Measurements from ENCODE around the gene PLEKHG3. TPM values are rescaled to one million over a fixed set of nuclear protein-coding genes. Genes with fewer than 3 reads are reported as not detected.

PLEKHG3 gene
- total and polyA plus RNA-seq, 2 experiments from 2014 or later = 23.0 to 83.1 TPM

DNA sequence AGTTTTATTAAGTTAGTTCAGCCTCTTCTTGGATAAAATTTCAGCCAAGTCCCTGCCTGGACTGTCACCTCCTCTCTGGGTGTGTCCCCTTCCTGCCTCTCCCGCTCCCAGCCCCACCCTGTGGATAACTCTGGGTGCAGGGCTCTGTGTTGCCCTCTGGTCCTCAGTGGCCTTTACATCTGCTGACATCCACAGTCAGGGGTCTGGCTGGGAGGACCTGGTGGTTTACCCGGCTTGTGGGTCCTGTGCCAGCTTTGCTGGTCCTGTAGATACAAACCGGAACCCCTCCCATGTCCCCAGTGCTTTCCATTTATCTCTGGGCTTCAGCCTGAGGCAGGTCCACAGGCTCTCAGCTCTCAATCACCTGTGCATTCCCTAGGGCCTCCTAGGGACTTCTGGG, 28.9 kb upstream of the PLEKHG3 start:
- H3K27me3 ChIP-seq (ENCODE audit: insufficient read depth) = no peaks in the 10 kb centered on the region
- H3K4me3 ChIP-seq = no peak overlapping the region
- Mint-ChIP-seq H3K27me3 (ENCODE audit: insufficient read depth, low read depth, poor library complexity) (peaks cover 2% of the 10 kb centered on the region), H3K27ac (no peak overlapping the region), H3K4me1 (peaks cover 16% of the 10 kb centered on the region), H3K9me3 (no peaks in the 10 kb centered on the region), H3K36me3 (ENCODE audit: low read depth) (no peaks in the 10 kb centered on the region), H3K4me3 (no peak overlapping the region)
- H3K27ac ChIP-seq (ENCODE audit: low read depth) = no peak overlapping the region
- no peak overlapping the region for H3K4me2 ChIP-seq
- no peaks in the 10 kb centered on the region for H3K9me2 ChIP-seq (ENCODE audit: insufficient read depth)
- H2AFZ ChIP-seq = no peak overlapping the region
- ATAC-seq (no peak), DNase-seq (ENCODE audit: low spot score) (no peak)
- H3K4me1 ChIP-seq (ENCODE audit: insufficient read depth) = peaks cover 14% of the 10 kb centered on the region; the same call in 1 of the 2 replicates
- no peaks in the 10 kb centered on the region for H4K20me1 ChIP-seq (replicated peaks; ENCODE audit: insufficient read depth)
- TF ChIP-seq POLR2AphosphoS5 (IDR thresholded peaks at IDR 0.05; ENCODE audit: low read depth) = no peak
- no peak for TF ChIP-seq ZNF331 (CRISPR knock-in tag; IDR thresholded peaks at IDR 0.05; ENCODE audit: low read depth)
- TF ChIP-seq, protein P1, sequence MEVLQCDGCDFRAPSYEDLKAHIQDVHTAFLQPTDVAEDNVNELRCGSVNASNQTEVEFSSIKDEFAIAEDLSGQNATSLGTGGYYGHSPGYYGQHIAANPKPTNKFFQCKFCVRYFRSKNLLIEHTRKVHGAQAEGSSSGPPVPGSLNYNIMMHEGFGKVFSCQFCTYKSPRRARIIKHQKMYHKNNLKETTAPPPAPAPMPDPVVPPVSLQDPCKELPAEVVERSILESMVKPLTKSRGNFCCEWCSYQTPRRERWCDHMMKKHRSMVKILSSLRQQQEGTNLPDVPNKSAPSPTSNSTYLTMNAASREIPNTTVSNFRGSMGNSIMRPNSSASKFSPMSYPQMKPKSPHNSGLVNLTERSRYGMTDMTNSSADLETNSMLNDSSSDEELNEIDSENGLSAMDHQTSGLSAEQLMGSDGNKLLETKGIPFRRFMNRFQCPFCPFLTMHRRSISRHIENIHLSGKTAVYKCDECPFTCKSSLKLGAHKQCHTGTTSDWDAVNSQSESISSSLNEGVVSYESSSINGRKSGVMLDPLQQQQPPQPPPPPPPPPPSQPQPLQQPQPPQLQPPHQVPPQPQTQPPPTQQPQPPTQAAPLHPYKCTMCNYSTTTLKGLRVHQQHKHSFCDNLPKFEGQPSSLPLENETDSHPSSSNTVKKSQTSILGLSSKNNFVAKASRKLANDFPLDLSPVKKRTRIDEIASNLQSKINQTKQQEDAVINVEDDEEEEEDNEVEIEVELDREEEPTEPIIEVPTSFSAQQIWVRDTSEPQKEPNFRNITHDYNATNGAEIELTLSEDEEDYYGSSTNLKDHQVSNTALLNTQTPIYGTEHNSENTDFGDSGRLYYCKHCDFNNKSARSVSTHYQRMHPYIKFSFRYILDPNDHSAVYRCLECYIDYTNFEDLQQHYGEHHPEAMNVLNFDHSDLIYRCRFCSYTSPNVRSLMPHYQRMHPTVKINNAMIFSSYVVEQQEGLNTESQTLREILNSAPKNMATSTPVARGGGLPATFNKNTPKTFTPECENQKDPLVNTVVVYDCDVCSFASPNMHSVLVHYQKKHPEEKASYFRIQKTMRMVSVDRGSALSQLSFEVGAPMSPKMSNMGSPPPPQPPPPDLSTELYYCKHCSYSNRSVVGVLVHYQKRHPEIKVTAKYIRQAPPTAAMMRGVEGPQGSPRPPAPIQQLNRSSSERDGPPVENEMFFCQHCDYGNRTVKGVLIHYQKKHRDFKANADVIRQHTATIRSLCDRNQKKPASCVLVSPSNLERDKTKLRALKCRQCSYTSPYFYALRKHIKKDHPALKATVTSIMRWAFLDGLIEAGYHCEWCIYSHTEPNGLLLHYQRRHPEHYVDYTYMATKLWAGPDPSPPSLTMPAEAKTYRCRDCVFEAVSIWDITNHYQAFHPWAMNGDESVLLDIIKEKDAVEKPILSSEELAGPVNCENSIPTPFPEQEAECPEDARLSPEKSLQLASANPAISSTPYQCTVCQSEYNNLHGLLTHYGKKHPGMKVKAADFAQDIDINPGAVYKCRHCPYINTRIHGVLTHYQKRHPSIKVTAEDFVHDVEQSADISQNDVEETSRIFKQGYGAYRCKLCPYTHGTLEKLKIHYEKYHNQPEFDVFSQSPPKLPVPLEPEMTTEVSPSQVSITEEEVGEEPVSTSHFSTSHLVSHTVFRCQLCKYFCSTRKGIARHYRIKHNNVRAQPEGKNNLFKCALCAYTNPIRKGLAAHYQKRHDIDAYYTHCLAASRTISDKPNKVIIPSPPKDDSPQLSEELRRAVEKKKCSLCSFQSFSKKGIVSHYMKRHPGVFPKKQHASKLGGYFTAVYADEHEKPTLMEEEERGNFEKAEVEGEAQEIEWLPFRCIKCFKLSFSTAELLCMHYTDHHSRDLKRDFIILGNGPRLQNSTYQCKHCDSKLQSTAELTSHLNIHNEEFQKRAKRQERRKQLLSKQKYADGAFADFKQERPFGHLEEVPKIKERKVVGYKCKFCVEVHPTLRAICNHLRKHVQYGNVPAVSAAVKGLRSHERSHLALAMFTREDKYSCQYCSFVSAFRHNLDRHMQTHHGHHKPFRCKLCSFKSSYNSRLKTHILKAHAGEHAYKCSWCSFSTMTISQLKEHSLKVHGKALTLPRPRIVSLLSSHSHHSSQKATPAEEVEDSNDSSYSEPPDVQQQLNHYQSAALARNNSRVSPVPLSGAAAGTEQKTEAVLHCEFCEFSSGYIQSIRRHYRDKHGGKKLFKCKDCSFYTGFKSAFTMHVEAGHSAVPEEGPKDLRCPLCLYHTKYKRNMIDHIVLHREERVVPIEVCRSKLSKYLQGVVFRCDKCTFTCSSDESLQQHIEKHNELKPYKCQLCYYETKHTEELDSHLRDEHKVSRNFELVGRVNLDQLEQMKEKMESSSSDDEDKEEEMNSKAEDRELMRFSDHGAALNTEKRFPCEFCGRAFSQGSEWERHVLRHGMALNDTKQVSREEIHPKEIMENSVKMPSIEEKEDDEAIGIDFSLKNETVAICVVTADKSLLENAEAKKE (CRISPR knock-in tag; IDR thresholded peaks at IDR 0.05) = no peak
- TF ChIP-seq EZH2phosphoT487 (IDR thresholded peaks at IDR 0.05; ENCODE audit: unreplicated experiment) = no peak
- TF ChIP-seq JUNB (IDR thresholded peaks at IDR 0.05; ENCODE audit: unreplicated experiment) = no peak
- TF ChIP-seq, protein P2, sequence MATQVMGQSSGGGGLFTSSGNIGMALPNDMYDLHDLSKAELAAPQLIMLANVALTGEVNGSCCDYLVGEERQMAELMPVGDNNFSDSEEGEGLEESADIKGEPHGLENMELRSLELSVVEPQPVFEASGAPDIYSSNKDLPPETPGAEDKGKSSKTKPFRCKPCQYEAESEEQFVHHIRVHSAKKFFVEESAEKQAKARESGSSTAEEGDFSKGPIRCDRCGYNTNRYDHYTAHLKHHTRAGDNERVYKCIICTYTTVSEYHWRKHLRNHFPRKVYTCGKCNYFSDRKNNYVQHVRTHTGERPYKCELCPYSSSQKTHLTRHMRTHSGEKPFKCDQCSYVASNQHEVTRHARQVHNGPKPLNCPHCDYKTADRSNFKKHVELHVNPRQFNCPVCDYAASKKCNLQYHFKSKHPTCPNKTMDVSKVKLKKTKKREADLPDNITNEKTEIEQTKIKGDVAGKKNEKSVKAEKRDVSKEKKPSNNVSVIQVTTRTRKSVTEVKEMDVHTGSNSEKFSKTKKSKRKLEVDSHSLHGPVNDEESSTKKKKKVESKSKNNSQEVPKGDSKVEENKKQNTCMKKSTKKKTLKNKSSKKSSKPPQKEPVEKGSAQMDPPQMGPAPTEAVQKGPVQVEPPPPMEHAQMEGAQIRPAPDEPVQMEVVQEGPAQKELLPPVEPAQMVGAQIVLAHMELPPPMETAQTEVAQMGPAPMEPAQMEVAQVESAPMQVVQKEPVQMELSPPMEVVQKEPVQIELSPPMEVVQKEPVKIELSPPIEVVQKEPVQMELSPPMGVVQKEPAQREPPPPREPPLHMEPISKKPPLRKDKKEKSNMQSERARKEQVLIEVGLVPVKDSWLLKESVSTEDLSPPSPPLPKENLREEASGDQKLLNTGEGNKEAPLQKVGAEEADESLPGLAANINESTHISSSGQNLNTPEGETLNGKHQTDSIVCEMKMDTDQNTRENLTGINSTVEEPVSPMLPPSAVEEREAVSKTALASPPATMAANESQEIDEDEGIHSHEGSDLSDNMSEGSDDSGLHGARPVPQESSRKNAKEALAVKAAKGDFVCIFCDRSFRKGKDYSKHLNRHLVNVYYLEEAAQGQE (IDR thresholded peaks at IDR 0.05; ENCODE audit: unreplicated experiment) = no peak
- TF ChIP-seq, protein P3, sequence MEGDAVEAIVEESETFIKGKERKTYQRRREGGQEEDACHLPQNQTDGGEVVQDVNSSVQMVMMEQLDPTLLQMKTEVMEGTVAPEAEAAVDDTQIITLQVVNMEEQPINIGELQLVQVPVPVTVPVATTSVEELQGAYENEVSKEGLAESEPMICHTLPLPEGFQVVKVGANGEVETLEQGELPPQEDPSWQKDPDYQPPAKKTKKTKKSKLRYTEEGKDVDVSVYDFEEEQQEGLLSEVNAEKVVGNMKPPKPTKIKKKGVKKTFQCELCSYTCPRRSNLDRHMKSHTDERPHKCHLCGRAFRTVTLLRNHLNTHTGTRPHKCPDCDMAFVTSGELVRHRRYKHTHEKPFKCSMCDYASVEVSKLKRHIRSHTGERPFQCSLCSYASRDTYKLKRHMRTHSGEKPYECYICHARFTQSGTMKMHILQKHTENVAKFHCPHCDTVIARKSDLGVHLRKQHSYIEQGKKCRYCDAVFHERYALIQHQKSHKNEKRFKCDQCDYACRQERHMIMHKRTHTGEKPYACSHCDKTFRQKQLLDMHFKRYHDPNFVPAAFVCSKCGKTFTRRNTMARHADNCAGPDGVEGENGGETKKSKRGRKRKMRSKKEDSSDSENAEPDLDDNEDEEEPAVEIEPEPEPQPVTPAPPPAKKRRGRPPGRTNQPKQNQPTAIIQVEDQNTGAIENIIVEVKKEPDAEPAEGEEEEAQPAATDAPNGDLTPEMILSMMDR (conservative IDR thresholded peaks at IDR 0.05; ENCODE audit: low read depth in 2 of 2) = no peak
- TF ChIP-seq EZH2 (IDR thresholded peaks at IDR 0.05; ENCODE audit: low read depth, unreplicated experiment) = no peak
- TF ChIP-seq ZNF114 (CRISPR knock-in tag; IDR thresholded peaks at IDR 0.05) = no peak
- TF ChIP-seq STAT1 (IDR thresholded peaks at IDR 0.05; ENCODE audit: unreplicated experiment) = no peak
- TF ChIP-seq, protein P4, sequence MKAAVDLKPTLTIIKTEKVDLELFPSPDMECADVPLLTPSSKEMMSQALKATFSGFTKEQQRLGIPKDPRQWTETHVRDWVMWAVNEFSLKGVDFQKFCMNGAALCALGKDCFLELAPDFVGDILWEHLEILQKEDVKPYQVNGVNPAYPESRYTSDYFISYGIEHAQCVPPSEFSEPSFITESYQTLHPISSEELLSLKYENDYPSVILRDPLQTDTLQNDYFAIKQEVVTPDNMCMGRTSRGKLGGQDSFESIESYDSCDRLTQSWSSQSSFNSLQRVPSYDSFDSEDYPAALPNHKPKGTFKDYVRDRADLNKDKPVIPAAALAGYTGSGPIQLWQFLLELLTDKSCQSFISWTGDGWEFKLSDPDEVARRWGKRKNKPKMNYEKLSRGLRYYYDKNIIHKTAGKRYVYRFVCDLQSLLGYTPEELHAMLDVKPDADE (IDR thresholded peaks at IDR 0.05) = no peak
- TF ChIP-seq CREB1 (CRISPR knock-in tag; IDR thresholded peaks at IDR 0.05; ENCODE audit: low read depth) = no peak
- TF ChIP-seq NANOG (IDR thresholded peaks at IDR 0.05; ENCODE audit: borderline replicate concordance) = no peak
- no peaks in the 10 kb centered on the region for H3F3A ChIP-seq (replicated peaks; ENCODE audit: low read depth)
- H3K79me2 ChIP-seq (replicated peaks; ENCODE audit: insufficient read depth) = no peaks in the 10 kb centered on the region
- no peaks in the 10 kb centered on the region for H3K36me3 ChIP-seq (ENCODE audit: insufficient read depth)
